HepG2 (cell line): ENCODE results near the gene POLG2. TPM values are rescaled to one million over a fixed set of nuclear protein-coding genes. Genes with fewer than 3 reads are reported as not detected.

Experiments
- ELF1 ChIP-seq: sonication (generic); formaldehyde crosslinking; IDR thresholded peaks from 2 replicates; pipeline ENCODE4 v1.4.0; 2020; ENCODE audit warnings: missing genetic modification reagents
- EZH2 ChIP-seq: conservative IDR thresholded peaks from 2 replicates; pipeline ENCODE4 v1.6.1; 2012; ENCODE audit warnings: mild to moderate bottlenecking, low read depth, low read length, moderate library complexity
- FOXK2 ChIP-seq: fragments of 450-650 bp; IDR thresholded peaks from 2 replicates; pipeline ENCODE4 v1.6.1; 2016
- GFI1 ChIP-seq: sonication (generic); formaldehyde crosslinking; IDR thresholded peaks from 2 replicates; pipeline ENCODE4 v1.5.0; 2020; ENCODE audit warnings: missing genetic modification reagents, mild to moderate bottlenecking, borderline replicate concordance
- GLI4 ChIP-seq: sonication (generic); formaldehyde crosslinking; IDR thresholded peaks from 2 replicates; pipeline ENCODE4 v1.5.1; 2020; ENCODE audit warnings: missing genetic modification reagents, mild to moderate bottlenecking, moderate library complexity, borderline replicate concordance
- HMGA1 ChIP-seq: sonication (generic); formaldehyde crosslinking; conservative IDR thresholded peaks from 2 replicates; pipeline ENCODE4 v1.4.0; 2020; ENCODE audit warnings: missing genetic modification reagents
- MEIS1 ChIP-seq: sonication (generic); formaldehyde crosslinking; IDR thresholded peaks from 2 replicates; pipeline ENCODE4 v1.9.0; 2021; ENCODE audit warnings: mild to moderate bottlenecking, missing genetic modification reagents, moderate library complexity, borderline replicate concordance
- NCOA5 ChIP-seq: sonication (generic); formaldehyde crosslinking; IDR thresholded peaks from 2 replicates; pipeline ENCODE4 v1.4.0; 2020; ENCODE audit warnings: missing genetic modification reagents
- NFRKB ChIP-seq: fragments of 450-650 bp; IDR thresholded peaks from 2 replicates; pipeline ENCODE4 v1.6.1; 2017
- SAP130 ChIP-seq: IDR thresholded peaks from 2 replicates; pipeline ENCODE4 v1.6.1; 2016; ENCODE audit warnings: low read depth
- SMC3 ChIP-seq: IDR thresholded peaks from 2 replicates; pipeline ENCODE4 v1.6.1; 2011; ENCODE audit warnings: low read length, improper control_type of control experiment
- ZNF713 ChIP-seq: sonication (generic); formaldehyde crosslinking; IDR thresholded peaks from 2 replicates; pipeline ENCODE4 v1.4.0; 2020; ENCODE audit warnings: mild to moderate bottlenecking, missing genetic modification reagents
- ZSCAN12 ChIP-seq: sonication (generic); formaldehyde crosslinking; IDR thresholded peaks from 2 replicates; pipeline ENCODE4 v1.9.0; 2021; ENCODE audit warnings: mild to moderate bottlenecking, missing genetic modification reagents
- polyA plus RNA-seq, 8 experiments: library from polyadenylated mRNA; depleted of rRNA in 3 of 8; stranded (reverse) in 7 of 8; unstranded in 1 of 8; fragments of >200 nt; fragmentation: Illumina TruSeq in 4 of 8; extraction: Trizol in 4 of 8; gene quantifications; 2 replicates each; pipeline versions ENCODE4 v1.2.1 to v1.2.3, GENCODE V29; 2011 to 2016; ENCODE audit warnings: low read depth in 4 of 8, missing spikeins in 1 of 8, mixed read lengths in 1 of 8; ENCODE audit not compliant: insufficient read depth in 1 of 8
- total RNA-seq, 5 experiments: library from RNA; depleted of rRNA; stranded (reverse); fragments of >200 nt; fragmentation: Illumina TruSeq; extraction: Trizol; gene quantifications; 2 replicates each; pipeline ENCODE4 v1.2.3, GENCODE V29; 2016; ENCODE audit warnings: low read depth in 1 of 5
- TF ChIP-seq, protein P1 (sequence below): sonication (generic); formaldehyde crosslinking; IDR thresholded peaks from 2 replicates; pipeline ENCODE4 v1.5.0; 2020; ENCODE audit warnings: mild to moderate bottlenecking, missing genetic modification reagents
- TF ChIP-seq, protein P2 (sequence below), 2 experiments: sonication (generic) in 1 of 2; formaldehyde crosslinking in 1 of 2; IDR thresholded peaks; 2 replicates each; pipeline versions ENCODE4 v1.4.0 to v1.6.1; 2018 to 2020; ENCODE audit warnings: missing genetic modification reagents in 2 of 2, borderline replicate concordance in 1 of 2, low read depth in 1 of 2, mild to moderate bottlenecking in 1 of 2, missing biosample characterization in 1 of 2
- TF ChIP-seq, protein P3 (sequence below): sonication (generic); formaldehyde crosslinking; IDR thresholded peaks from 2 replicates; pipeline ENCODE4 v1.4.0; 2020; ENCODE audit warnings: mild to moderate bottlenecking, low read depth, missing genetic modification reagents
- TF ChIP-seq, protein P4 (sequence below): sonication (generic); formaldehyde crosslinking; IDR thresholded peaks from 2 replicates; pipeline ENCODE4 v1.4.0; 2020; ENCODE audit warnings: missing genetic modification reagents
- TF ChIP-seq, protein P5 (sequence below): sonication (generic); formaldehyde crosslinking; IDR thresholded peaks from 2 replicates; pipeline ENCODE4 v1.8.1; 2022; ENCODE audit warnings: mild to moderate bottlenecking, missing genetic modification reagents

Gene POLG2
- total and polyA plus RNA-seq, 2 of the 13 experiments (the other 11 are each of a cell fraction or from before 2014, with no cell fraction given) = 21.1 to 25.5 TPM

DNA sequence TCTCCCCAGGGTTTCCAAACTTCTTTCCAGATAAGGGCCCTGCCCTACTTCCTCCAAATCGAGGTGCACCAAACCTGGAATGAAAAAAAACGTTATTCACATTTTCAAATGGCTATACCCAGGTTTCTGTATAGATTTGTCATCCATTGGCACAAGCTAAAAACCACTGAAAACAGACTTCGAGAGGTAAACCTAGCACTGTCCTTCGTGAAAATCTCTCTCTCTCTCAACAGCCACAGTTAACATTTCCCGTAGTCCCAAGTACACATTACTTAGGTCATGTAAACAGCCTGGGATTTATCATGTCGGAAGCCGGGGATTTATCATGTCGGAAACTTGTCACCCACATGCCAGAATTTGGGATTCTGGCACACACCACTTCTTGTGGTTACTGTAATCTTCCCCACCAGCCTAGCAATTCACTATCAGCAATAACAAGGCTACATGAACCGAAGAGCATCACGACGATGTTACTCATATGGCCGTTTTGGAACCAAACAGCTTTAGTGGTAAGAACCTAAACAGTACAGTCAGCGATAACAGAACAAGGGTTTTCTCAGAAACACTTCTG, 8.0 kb upstream of the POLG2 start (continued):
- TF ChIP-seq, protein P1, sequence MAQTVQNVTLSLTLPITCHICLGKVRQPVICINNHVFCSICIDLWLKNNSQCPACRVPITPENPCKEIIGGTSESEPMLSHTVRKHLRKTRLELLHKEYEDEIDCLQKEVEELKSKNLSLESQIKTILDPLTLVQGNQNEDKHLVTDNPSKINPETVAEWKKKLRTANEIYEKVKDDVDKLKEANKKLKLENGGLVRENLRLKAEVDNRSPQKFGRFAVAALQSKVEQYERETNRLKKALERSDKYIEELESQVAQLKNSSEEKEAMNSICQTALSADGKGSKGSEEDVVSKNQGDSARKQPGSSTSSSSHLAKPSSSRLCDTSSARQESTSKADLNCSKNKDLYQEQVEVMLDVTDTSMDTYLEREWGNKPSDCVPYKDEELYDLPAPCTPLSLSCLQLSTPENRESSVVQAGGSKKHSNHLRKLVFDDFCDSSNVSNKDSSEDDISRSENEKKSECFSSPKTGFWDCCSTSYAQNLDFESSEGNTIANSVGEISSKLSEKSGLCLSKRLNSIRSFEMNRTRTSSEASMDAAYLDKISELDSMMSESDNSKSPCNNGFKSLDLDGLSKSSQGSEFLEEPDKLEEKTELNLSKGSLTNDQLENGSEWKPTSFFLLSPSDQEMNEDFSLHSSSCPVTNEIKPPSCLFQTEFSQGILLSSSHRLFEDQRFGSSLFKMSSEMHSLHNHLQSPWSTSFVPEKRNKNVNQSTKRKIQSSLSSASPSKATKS (CRISPR knock-in tag) = peak; percentile 80; the same call in 1 of the 2 replicates
- no peak for TF ChIP-seq NFRKB
- no peak for TF ChIP-seq EZH2
- 0 out of 2 replicates have a peak, but pooled peaks have one; percentile 52 for TF ChIP-seq ZNF713 (CRISPR knock-in tag)
- TF ChIP-seq NCOA5 (CRISPR knock-in tag) = no peak
- TF ChIP-seq, protein P2, sequence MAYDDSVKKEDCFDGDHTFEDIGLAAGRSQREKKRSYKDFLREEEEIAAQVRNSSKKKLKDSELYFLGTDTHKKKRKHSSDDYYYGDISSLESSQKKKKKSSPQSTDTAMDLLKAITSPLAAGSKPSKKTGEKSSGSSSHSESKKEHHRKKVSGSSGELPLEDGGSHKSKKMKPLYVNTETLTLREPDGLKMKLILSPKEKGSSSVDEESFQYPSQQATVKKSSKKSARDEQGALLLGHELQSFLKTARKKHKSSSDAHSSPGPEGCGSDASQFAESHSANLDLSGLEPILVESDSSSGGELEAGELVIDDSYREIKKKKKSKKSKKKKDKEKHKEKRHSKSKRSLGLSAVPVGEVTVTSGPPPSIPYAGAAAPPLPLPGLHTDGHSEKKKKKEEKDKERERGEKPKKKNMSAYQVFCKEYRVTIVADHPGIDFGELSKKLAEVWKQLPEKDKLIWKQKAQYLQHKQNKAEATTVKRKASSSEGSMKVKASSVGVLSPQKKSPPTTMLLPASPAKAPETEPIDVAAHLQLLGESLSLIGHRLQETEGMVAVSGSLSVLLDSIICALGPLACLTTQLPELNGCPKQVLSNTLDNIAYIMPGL (CRISPR knock-in tag; IDR thresholded peaks at IDR 0.05; ENCODE audit: borderline replicate concordance in 1 of 2, low read depth in 1 of 2) = 0 out of 4 replicates have a peak, but pooled peaks of 1 of the 2 experiments have one; percentile 49
- no peak for TF ChIP-seq ELF1 (CRISPR knock-in tag)
- 0 out of 2 replicates have a peak, but pooled peaks have one; percentile 31 for TF ChIP-seq FOXK2
- TF ChIP-seq GLI4 (CRISPR knock-in tag) = no peak
- TF ChIP-seq GFI1 (CRISPR knock-in tag) = 0 out of 2 replicates have a peak, but pooled peaks have one; percentile 20
- no peak for TF ChIP-seq SMC3
- no peak for TF ChIP-seq ZSCAN12
- TF ChIP-seq HMGA1 (CRISPR knock-in tag) = no peak
- TF ChIP-seq, protein P3, sequence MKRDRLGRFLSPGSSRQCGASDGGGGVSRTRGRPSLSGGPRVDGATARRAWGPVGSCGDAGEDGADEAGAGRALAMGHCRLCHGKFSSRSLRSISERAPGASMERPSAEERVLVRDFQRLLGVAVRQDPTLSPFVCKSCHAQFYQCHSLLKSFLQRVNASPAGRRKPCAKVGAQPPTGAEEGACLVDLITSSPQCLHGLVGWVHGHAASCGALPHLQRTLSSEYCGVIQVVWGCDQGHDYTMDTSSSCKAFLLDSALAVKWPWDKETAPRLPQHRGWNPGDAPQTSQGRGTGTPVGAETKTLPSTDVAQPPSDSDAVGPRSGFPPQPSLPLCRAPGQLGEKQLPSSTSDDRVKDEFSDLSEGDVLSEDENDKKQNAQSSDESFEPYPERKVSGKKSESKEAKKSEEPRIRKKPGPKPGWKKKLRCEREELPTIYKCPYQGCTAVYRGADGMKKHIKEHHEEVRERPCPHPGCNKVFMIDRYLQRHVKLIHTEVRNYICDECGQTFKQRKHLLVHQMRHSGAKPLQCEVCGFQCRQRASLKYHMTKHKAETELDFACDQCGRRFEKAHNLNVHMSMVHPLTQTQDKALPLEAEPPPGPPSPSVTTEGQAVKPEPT (CRISPR knock-in tag) = 0 out of 2 replicates have a peak, but pooled peaks have one; percentile 47
- peak; percentile 74 for TF ChIP-seq SAP130 (CRISPR knock-in tag)
- TF ChIP-seq, protein P4, sequence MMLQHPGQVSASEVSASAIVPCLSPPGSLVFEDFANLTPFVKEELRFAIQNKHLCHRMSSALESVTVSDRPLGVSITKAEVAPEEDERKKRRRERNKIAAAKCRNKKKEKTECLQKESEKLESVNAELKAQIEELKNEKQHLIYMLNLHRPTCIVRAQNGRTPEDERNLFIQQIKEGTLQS (CRISPR knock-in tag) = no peak
- TF ChIP-seq, protein P5, sequence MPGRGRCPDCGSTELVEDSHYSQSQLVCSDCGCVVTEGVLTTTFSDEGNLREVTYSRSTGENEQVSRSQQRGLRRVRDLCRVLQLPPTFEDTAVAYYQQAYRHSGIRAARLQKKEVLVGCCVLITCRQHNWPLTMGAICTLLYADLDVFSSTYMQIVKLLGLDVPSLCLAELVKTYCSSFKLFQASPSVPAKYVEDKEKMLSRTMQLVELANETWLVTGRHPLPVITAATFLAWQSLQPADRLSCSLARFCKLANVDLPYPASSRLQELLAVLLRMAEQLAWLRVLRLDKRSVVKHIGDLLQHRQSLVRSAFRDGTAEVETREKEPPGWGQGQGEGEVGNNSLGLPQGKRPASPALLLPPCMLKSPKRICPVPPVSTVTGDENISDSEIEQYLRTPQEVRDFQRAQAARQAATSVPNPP (CRISPR knock-in tag) = 0 out of 2 replicates have a peak, but pooled peaks have one; percentile 23
- 0 out of 2 replicates have a peak, but pooled peaks have one; percentile 29 for TF ChIP-seq MEIS1
